OCI-LY1 (cell line): Measurements from ENCODE around the gene ERBB4.

ENCODE experiments used
- H2AFZ ChIP-seq: fragments of 200-600 bp; sonication (generic), shearing (Covaris generic); 2 replicates; pipeline ENCODE4 v1.6.0; 2014; ENCODE audit warnings: antibody characterized with exemption, mild to moderate bottlenecking, low read length
- H3F3A ChIP-seq: fragments of 200-600 bp; sonication (generic), shearing (Covaris generic); 2 replicates; pipeline ENCODE4 v1.6.0; 2014; ENCODE audit warnings: mild to moderate bottlenecking, antibody characterized with exemption, low read length, moderate library complexity; ENCODE audit not compliant: insufficient read depth
- H3K27ac ChIP-seq: fragments of 200-600 bp; sonication (generic); 2 replicates; pipeline ENCODE4 v1.5.1; 2014; ENCODE audit warnings: low read length, mixed run types, mild to moderate bottlenecking, low read depth; ENCODE audit not compliant: poor library complexity, severe bottlenecking
- H3K27me3 ChIP-seq: fragments of 200-600 bp; sonication (generic); 2 replicates; pipeline ENCODE4 v1.6.0; 2014; ENCODE audit warnings: antibody characterized with exemption, mild to moderate bottlenecking, low read length, moderate library complexity; ENCODE audit not compliant: insufficient read depth
- H3K36me3 ChIP-seq: fragments of 200-600 bp; sonication (generic); 2 replicates; pipeline ENCODE4 v1.6.1; 2014; ENCODE audit warnings: mild to moderate bottlenecking, antibody characterized with exemption, low read length, moderate library complexity, mixed read lengths; ENCODE audit not compliant: insufficient read depth
- H3K4me1 ChIP-seq: fragments of 200-600 bp; sonication (generic); 2 replicates; pipeline ENCODE4 v1.5.1; 2014; ENCODE audit warnings: mild to moderate bottlenecking, low read length, moderate library complexity; ENCODE audit not compliant: insufficient read depth, severe bottlenecking
- H3K4me2 ChIP-seq: fragments of 200-600 bp; sonication (generic), shearing (Covaris generic); 2 replicates; pipeline ENCODE4 v1.6.1; 2014; ENCODE audit warnings: low read length
- H3K4me3 ChIP-seq: fragments of 200-600 bp; sonication (generic); 2 replicates; pipeline ENCODE4 v1.5.1; 2014; ENCODE audit warnings: low read length, low read depth, mild to moderate bottlenecking, mixed read lengths; ENCODE audit not compliant: poor library complexity, severe bottlenecking
- H3K79me2 ChIP-seq: fragments of 200-600 bp; shearing (Covaris generic); 2 replicates; pipeline ENCODE4 v1.6.1; 2016; ENCODE audit warnings: mixed run types, low read length, mixed read lengths; ENCODE audit not compliant: insufficient read depth
- H3K9ac ChIP-seq: fragments of 200-600 bp; sonication (generic), shearing (Covaris generic); 2 replicates; pipeline ENCODE4 v1.6.1; 2014; ENCODE audit warnings: mild to moderate bottlenecking, low read length, mixed read lengths
- H3K9me2 ChIP-seq: fragments of 200-600 bp; sonication (generic), shearing (Covaris generic); 2 replicates; pipeline ENCODE4 v1.6.1; 2014; ENCODE audit warnings: low read depth, mild to moderate bottlenecking, low read length, mixed read lengths
- H3K9me3 ChIP-seq: fragments of 200-600 bp; shearing (Covaris generic); 2 replicates; pipeline ENCODE4 v1.6.1; 2014; ENCODE audit warnings: low read length, mixed read lengths
- H4K20me1 ChIP-seq: fragments of 200-600 bp; sonication (generic), shearing (Covaris generic); 2 replicates; pipeline ENCODE4 v1.6.0; 2016; ENCODE audit warnings: mild to moderate bottlenecking, low read length; ENCODE audit not compliant: insufficient read depth
- CTCF ChIP-seq: fragments of 200-600 bp; sonication (generic), shearing (Covaris generic); IDR thresholded peaks from 2 replicates; pipeline ENCODE4 v1.5.1; 2017; ENCODE audit warnings: mild to moderate bottlenecking, antibody characterized with exemption, low read length, moderate library complexity, mixed read lengths
- EZH2 ChIP-seq: fragments of 200-600 bp; sonication (generic), shearing (Covaris generic); IDR thresholded peaks from 2 replicates; pipeline ENCODE4 v1.8.0; 2017; ENCODE audit warnings: borderline replicate concordance, mixed run types, mild to moderate bottlenecking, antibody characterized with exemption, low read length, moderate library complexity, mixed read lengths

ERBB4 gene

GRCh38 chr2:211654211-211654780 is 884.3 kb downstream of the ERBB4 start:
- no peaks in the 10 kb centered on the region for H3K27me3 ChIP-seq

GRCh38 chr2:211652327-211652726 is 886.3 kb downstream of the ERBB4 start:
- H3K36me3 ChIP-seq, result no peaks in the 10 kb centered on the region
- H3K27me3 ChIP-seq, result no peaks in the 10 kb centered on the region
- H3K9me2 ChIP-seq, result no peaks in the 10 kb centered on the region
- no peak overlapping the region for H2AFZ ChIP-seq
- H3K9ac ChIP-seq, result no peak overlapping the region
- H4K20me1 ChIP-seq, result no peaks in the 10 kb centered on the region
- H3K4me1 ChIP-seq, result peaks cover 6% of the 10 kb centered on the region
- H3K4me2 ChIP-seq, result no peak overlapping the region
- H3F3A ChIP-seq, result no peaks in the 10 kb centered on the region
- no peaks in the 10 kb centered on the region for H3K9me3 ChIP-seq
- TF ChIP-seq CTCF (no peak), EZH2 (no peak)
- no peak overlapping the region for H3K4me3 ChIP-seq
- H3K79me2 ChIP-seq, result no peaks in the 10 kb centered on the region
- no peak overlapping the region for H3K27ac ChIP-seq

More at GRCh38 chr2:211654211-211654780, 884.3 kb downstream of the ERBB4 start:
- Histone ChIP-seq H3K4me1 (peaks cover 6% of the 10 kb centered on the region), H3K9ac (no peak overlapping the region), H3K27ac (no peak overlapping the region), H3K9me3 (no peaks in the 10 kb centered on the region), H3K79me2 (no peaks in the 10 kb centered on the region), H4K20me1 (no peaks in the 10 kb centered on the region), H3F3A (no peaks in the 10 kb centered on the region), H3K4me2 (no peak overlapping the region), H2AFZ (peak overlapping the region; percentile 13; the same call in 1 of the 2 replicates), H3K9me2 (no peaks in the 10 kb centered on the region), H3K36me3 (no peaks in the 10 kb centered on the region; the same call in 1 of the 2 replicates), H3K4me3 (no peak overlapping the region)
- TF ChIP-seq CTCF (no peak), EZH2 (no peak)

- Histone ChIP-seq H4K20me1 (no peaks in the 10 kb centered on the region), H3K9me2 (no peaks in the 10 kb centered on the region), H3K27ac (no peak overlapping the region), H3K36me3 (no peaks in the 10 kb centered on the region), H3K4me3 (no peak overlapping the region), H3K4me1 (peaks cover 6% of the 10 kb centered on the region), H3K4me2 (no peak overlapping the region), H3F3A (no peaks in the 10 kb centered on the region), H3K79me2 (no peaks in the 10 kb centered on the region), H3K9me3 (no peaks in the 10 kb centered on the region), H3K9ac (no peak overlapping the region), H2AFZ (no peak overlapping the region), H3K27me3 (no peaks in the 10 kb centered on the region)
- no peak for TF ChIP-seq CTCF
- TF ChIP-seq EZH2, result no peak
These were observed 889.3 kb downstream of the ERBB4 start for GRCh38 chr2:211649331-211649730.
